SK-N-SH treated with all-trans-retinoic acid at 6 μM for 48 hours (cell line): ENCODE data around the gene AMY2B.
"Not testable (repeated sequence)": the region's sequence is repeated elsewhere in the genome, so short reads cannot be mapped to it uniquely, and the experiment has no call there.

Experiments used
- ATAC-seq: fragments of 200-7000 bp; cut with Tn5 transposase; 3 replicates; pipeline ENCODE4 v1.9.1; 2020; ENCODE audit warnings: mild to moderate bottlenecking, moderate library complexity
- PATZ1 ChIP-seq: fragments of 250-450 bp; sonication (Bioruptor Pico); IDR thresholded peaks from 2 replicates; pipeline ENCODE4 v1.8.0; 2020; ENCODE audit warnings: mild to moderate bottlenecking, moderate library complexity, borderline replicate concordance
- TSHZ2 ChIP-seq: fragments of 250-450 bp; sonication (Bioruptor Pico); IDR thresholded peaks from 2 replicates; pipeline ENCODE4 v1.5.0; 2020; ENCODE audit warnings: mild to moderate bottlenecking, moderate library complexity

AMY2B gene

GRCh38 chr1:103616362-103616761, 45.0 kb downstream of the AMY2B start:
- no peak for TF ChIP-seq PATZ1
- no peak for TF ChIP-seq TSHZ2
- TF ChIP-seq, all 23 proteins: peak for 0
- ATAC-seq: no peak

- not testable (repeated sequence) for ATAC-seq
These were observed 45.6 kb downstream of the AMY2B start, which contains the start of gene AMY2A for GRCh38 chr1:103616994-103617477. Gene AMY2A, plus strand, starts transcription at chr1:103617427. Its CDS starts 14 bp downstream, at chr1:103617441.

GRCh38 chr1:103627436-103627835, 56.0 kb downstream of the AMY2B start:
- ATAC-seq: not testable (repeated sequence)
